DND-41 (cell line): Measurements from ENCODE around the gene TXLNA.

ENCODE experiments used
- ATAC-seq: fragments of 200-7000 bp; cut with Tn5 transposase; 3 replicates; pipeline ENCODE4 v1.9.1; 2021; ENCODE audit warnings: low read depth; ENCODE audit not compliant: insufficient read depth
- DNase-seq: peaks from one replicate; pipeline ENCODE4 v3.0.0-alpha.2; 2020
- H2AFZ ChIP-seq: 2 replicates; pipeline ENCODE4 v1.6.0; 2012; ENCODE audit warnings: low read depth, low read length
- H3K27ac ChIP-seq: 2 replicates; pipeline ENCODE4 v1.5.1; 2012; ENCODE audit warnings: low read length, inconsistent platforms
- H3K27me3 ChIP-seq: fragments of 200-600 bp; sonication (generic); 2 replicates; pipeline ENCODE4 v1.6.0; 2012; ENCODE audit warnings: low read length, mild to moderate bottlenecking, inconsistent platforms; ENCODE audit not compliant: insufficient read depth, poor library complexity
- H3K36me3 ChIP-seq: 2 replicates; pipeline ENCODE4 v1.5.1; 2012; ENCODE audit warnings: low read length, inconsistent platforms; ENCODE audit not compliant: insufficient read depth
- H3K4me1 ChIP-seq: 2 replicates; pipeline ENCODE4 v1.5.1; 2012; ENCODE audit warnings: mild to moderate bottlenecking, low read length; ENCODE audit not compliant: insufficient read depth
- H3K4me2 ChIP-seq: 2 replicates; pipeline ENCODE4 v1.6.0; 2012; ENCODE audit warnings: mild to moderate bottlenecking, moderate library complexity, low read length, inconsistent platforms; ENCODE audit not compliant: insufficient read depth
- H3K4me3 ChIP-seq, 2 experiments: fragments of 200-600 bp in 1 of 2; shearing (Covaris generic) in 1 of 2; 2 replicates each; pipeline ENCODE4 v1.5.1; 2012 to 2016; ENCODE audit warnings: inconsistent platforms in 2 of 2, low read length in 2 of 2, mild to moderate bottlenecking in 2 of 2, low read depth in 1 of 2, moderate library complexity in 1 of 2
- H3K79me2 ChIP-seq: 2 replicates; pipeline ENCODE4 v1.6.0; 2012; ENCODE audit warnings: low read length, inconsistent platforms; ENCODE audit not compliant: insufficient read depth
- H3K9ac ChIP-seq: 2 replicates; pipeline ENCODE4 v1.6.0; 2012; ENCODE audit warnings: low read depth, mild to moderate bottlenecking, inconsistent platforms, low read length, moderate library complexity
- H3K9me3 ChIP-seq: 2 replicates; pipeline ENCODE4 v1.5.1; 2012; ENCODE audit warnings: low read length, moderate library complexity, mild to moderate bottlenecking, inconsistent platforms; ENCODE audit not compliant: insufficient read depth, severe bottlenecking
- H4K20me1 ChIP-seq: 2 replicates; pipeline ENCODE4 v1.6.0; 2012; ENCODE audit warnings: low read length; ENCODE audit not compliant: insufficient read depth
- EZH2 ChIP-seq: IDR thresholded peaks from 3 replicates; pipeline ENCODE4 v1.6.1; 2012; ENCODE audit warnings: borderline replicate concordance, low read depth, mild to moderate bottlenecking, moderate library complexity, low read length, inconsistent platforms; ENCODE audit not compliant: severe bottlenecking
- TF ChIP-seq, protein P1 (sequence below): IDR thresholded peaks from 2 replicates; pipeline ENCODE4 v1.5.1; 2012; ENCODE audit warnings: borderline replicate concordance, low read length, moderate library complexity, mild to moderate bottlenecking; ENCODE audit not compliant: poor library complexity, severe bottlenecking; ENCODE audit errors: extremely low read depth

TXLNA gene

DNA sequence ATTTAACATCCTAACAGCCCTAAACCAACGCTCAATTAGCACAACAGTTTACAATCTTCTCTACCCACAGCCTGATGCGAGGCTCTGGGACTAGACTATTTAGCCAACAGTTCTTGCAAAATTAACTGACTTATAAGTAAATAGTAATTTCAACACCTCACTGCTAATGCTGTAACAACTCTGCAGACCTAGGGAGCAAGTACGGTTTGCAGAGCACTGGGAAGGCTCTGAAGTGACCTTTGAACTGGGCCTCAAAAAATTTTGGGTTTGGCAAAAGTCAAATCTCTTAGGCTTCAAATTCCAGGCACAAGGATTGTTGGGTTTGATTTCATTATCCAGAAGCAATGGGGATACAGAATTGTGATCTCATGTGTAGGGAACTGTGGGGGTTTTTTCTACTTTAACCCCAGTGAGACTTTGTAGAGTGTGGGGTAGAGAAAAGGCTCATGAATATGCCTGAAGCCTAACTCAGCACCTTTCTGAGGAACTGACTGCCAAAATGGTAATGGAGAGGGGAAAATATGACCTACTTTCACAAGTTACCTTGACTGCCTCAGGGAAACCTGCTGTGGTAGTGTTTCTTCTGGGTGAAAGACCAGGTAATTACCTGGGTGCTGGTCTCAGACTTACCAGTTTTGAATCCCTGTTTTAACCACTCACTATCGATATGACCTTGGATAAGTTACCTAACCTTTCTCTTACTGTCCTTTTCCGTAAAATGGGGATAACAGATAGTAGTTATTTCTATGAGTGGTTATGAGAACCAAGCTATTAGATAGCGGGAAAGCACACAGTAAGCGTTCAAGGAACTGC lies 889 bp upstream of the TXLNA start:
- peak overlapping the region; percentile 94 for H3K27ac ChIP-seq

DNA sequence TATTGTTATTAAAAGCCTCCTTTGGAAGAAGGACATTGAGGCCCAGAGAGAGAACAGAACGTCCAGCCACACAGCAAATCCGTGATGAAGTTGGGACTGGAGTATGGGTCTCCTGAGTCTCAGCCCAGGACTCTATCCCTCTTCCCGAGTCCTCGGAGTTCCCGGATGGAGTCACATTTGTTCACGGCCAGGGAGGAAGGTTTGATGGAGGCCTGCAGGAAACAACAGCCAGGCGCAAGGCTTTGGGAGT lies 357 bp upstream of the TXLNA start:
- H3K9ac ChIP-seq: peak overlapping the region; percentile 95
- peaks cover 44% of the 10 kb centered on the region for H3K4me1 ChIP-seq
- H3K27ac ChIP-seq: peak overlapping the region; percentile 94
- peaks cover 23% of the 10 kb centered on the region for H4K20me1 ChIP-seq
- no peaks in the 10 kb centered on the region for H3K9me3 ChIP-seq
- H2AFZ ChIP-seq: peak overlapping the region; percentile 77
- ATAC-seq (no peak), DNase-seq (no peak)
- H3K4me2 ChIP-seq: peak overlapping the region; percentile 98
- no peaks in the 10 kb centered on the region for H3K27me3 ChIP-seq
- H3K36me3 ChIP-seq: peaks cover 45% of the 10 kb centered on the region
- H3K79me2 ChIP-seq: peaks cover 43% of the 10 kb centered on the region
- H3K4me3 ChIP-seq: peak overlapping the region; percentile 92 to 95; a peak in 3 of 4 replicates
- TF ChIP-seq, protein P1, sequence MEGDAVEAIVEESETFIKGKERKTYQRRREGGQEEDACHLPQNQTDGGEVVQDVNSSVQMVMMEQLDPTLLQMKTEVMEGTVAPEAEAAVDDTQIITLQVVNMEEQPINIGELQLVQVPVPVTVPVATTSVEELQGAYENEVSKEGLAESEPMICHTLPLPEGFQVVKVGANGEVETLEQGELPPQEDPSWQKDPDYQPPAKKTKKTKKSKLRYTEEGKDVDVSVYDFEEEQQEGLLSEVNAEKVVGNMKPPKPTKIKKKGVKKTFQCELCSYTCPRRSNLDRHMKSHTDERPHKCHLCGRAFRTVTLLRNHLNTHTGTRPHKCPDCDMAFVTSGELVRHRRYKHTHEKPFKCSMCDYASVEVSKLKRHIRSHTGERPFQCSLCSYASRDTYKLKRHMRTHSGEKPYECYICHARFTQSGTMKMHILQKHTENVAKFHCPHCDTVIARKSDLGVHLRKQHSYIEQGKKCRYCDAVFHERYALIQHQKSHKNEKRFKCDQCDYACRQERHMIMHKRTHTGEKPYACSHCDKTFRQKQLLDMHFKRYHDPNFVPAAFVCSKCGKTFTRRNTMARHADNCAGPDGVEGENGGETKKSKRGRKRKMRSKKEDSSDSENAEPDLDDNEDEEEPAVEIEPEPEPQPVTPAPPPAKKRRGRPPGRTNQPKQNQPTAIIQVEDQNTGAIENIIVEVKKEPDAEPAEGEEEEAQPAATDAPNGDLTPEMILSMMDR: no peak
- no peak for TF ChIP-seq EZH2

More for the DNA sequence above, 889 bp upstream of the TXLNA start:
- no peak for ATAC-seq
- H3K79me2 ChIP-seq: peaks cover 38% of the 10 kb centered on the region
- H3K4me1 ChIP-seq: peaks cover 40% of the 10 kb centered on the region
- H3K4me3 ChIP-seq: peak overlapping the region in 1 of 2 experiments; percentile 92; a peak in 2 of 4 replicates
- DNase-seq: no peak
- H3K9me3 ChIP-seq: no peaks in the 10 kb centered on the region
- peak overlapping the region; percentile 77 for H2AFZ ChIP-seq
- no peak for TF ChIP-seq EZH2
- TF ChIP-seq, protein P1: no peak
- H3K9ac ChIP-seq: peak overlapping the region; percentile 95
- H3K4me2 ChIP-seq: peak overlapping the region; percentile 98
- peaks cover 19% of the 10 kb centered on the region for H4K20me1 ChIP-seq
- peaks cover 46% of the 10 kb centered on the region for H3K36me3 ChIP-seq
- H3K27me3 ChIP-seq: no peaks in the 10 kb centered on the region

DNA sequence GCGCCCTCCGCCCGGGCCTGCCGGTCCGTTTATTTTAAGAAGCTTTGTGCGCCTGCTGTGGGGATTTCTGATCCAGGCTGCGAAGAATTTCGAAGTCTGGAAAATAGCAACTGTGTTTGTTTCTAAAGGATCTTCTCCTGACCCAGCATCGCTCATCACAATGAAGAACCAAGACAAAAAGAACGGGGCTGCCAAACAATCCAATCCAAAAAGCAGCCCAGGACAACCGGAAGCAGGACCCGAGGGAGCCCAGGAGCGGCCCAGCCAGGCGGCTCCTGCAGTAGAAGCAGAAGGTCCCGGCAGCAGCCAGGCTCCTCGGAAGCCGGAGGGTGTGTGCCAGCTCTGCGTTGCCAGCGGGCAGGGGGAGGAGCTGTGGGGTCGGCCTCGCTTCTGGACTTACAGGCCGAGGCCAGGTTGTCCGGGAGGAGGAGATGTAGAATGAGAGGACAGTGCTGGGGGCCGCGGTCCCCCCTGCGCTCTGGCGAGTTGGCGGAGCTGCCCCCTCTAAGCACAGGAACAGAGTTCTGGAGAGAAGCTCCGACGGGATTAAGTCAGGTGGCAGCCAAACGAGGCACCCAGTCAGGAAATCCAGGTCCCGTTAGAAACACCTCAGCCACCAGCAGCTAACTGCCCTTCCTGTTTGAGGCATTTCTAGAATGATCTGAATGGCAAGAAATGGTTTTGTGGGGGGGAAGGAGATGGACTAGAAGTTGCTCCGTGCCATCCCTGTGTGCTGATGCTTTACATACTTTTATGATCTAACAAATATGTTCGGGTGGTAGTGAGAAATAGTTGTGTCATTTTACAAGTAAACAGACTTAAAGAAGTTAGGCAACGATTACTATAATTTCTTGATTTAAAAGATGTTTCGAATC lies 948 bp downstream of the TXLNA start:
- peak overlapping the region; percentile 92 to 95 for H3K4me3 ChIP-seq
- peak overlapping the region; percentile 94 for H3K27ac ChIP-seq
- ATAC-seq (peak; percentile 38; the same call in 2 of the 3 replicates), DNase-seq (peak; percentile 52)
- H4K20me1 ChIP-seq: peaks cover 23% of the 10 kb centered on the region
- H3K79me2 ChIP-seq: peaks cover 53% of the 10 kb centered on the region
- H3K4me2 ChIP-seq: peak overlapping the region; percentile 98
- no peaks in the 10 kb centered on the region for H3K9me3 ChIP-seq
- no peaks in the 10 kb centered on the region for H3K27me3 ChIP-seq
- peak overlapping the region; percentile 77 for H2AFZ ChIP-seq
- TF ChIP-seq, protein P1: no peak
- no peak for TF ChIP-seq EZH2
- H3K4me1 ChIP-seq: peaks cover 56% of the 10 kb centered on the region
- peaks cover 45% of the 10 kb centered on the region for H3K36me3 ChIP-seq
- peak overlapping the region; percentile 95 for H3K9ac ChIP-seq
